HTR-8/SVneo (cell line): ENCODE results near the gene PTPRR.
"Not testable (repeated sequence)": the region's sequence is repeated elsewhere in the genome, so short reads cannot be mapped to it uniquely, and the experiment has no call there.

Experiments
- DNase-seq: peaks from one replicate; pipeline ENCODE4 v3.0.0; 2011; ENCODE audit warnings: low spot score, mixed read lengths; ENCODE audit not compliant: insufficient read length
- FAIRE-seq: peaks from 2 replicates; lab custom pipeline; 2011; peaks lifted over from hg19 to GRCh38; lab: Jason Lieb, UNC

PTPRR gene

GRCh38 chr12:70757830-70758493 lies 162.6 kb downstream of the PTPRR start:
- DNase-seq: no peak
- no peak for FAIRE-seq

DNA sequence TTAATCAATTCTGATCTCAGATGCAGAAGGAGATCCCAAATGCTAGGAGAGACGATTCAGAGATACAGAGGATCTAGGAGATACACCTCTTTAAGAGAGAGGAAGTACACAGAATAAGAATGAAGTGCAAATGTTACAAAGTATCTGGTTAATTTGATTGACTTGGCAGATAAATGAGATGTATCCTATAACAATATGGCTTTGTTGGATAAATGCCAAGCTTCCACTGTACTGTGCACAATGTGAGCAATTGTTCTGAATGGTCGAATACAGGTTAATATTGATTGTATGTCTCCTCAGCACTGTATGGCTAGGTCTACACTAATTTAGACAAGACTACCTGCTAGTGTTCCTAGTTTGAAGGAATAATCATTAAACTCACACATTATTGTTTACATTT lies 163.7 kb downstream of the PTPRR start:
- DNase-seq (no peak), FAIRE-seq (no peak)

DNA sequence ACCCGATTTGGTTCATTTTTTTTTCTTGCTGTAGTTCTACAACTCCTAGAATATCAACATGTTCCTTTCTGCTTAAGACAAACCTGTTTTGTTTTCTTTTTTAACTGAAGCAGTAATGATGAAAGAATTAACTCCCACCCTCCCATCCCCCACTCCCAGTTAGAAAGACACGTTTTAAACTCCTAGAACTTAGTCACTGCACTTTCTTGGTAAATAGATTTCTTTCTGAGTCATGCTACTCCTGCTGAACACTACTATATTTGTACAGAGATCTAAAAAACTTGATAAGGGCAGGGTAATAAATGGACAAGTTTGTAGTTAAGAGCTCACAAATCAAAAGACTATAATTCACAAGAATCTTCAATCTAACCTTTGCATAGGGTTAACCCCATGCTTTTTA lies 164.4 kb downstream of the PTPRR start:
- no peak for FAIRE-seq
- DNase-seq: no peak

DNA sequence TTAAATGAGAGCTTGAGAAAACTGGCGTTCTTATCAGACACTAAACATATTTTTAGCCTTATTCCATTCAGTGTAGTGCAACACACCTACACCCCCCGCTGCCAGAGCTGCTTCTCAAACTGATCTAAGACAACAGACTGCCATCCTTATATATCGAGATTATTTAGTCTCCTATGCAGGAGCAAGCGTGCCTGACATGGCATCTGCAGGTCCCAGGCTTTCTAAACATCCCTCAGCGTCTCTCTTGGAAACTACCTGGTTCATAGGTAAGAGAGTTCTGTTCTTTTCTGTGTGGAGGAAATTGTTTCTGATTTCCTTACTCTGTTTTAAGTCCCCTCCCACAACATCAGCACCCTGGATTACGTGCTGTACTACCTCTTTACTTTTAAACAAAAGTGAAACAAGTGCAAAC lies 166.2 kb downstream of the PTPRR start:
- DNase-seq: no peak
- no peak for FAIRE-seq

- FAIRE-seq (no peak), DNase-seq (no peak)
Measured at GRCh38 chr12:70752327-70752726, 168.2 kb downstream of the PTPRR start.

DNA sequence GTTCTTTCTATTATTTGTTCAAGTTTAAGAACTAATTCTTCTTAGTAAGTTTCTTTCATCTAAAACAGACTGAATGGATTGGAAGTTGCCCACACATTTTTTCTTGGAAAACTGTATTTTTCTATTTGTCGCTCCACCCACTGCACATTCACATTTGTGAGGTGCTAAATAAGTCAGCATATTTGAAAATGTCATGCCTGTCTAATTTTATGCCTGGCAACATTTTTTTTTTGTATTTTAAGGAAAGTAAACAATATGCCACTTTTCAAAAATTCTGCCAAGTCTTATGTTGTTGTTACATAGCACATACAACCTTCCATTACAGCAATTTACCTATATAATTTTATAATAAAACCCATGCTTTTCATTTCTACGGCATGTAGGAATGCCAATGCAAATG lies 170.6 kb downstream of the PTPRR start:
- DNase-seq: no peak
- FAIRE-seq: no peak

GRCh38 chr12:70748809-70749208 lies 171.7 kb downstream of the PTPRR start:
- DNase-seq (no peak), FAIRE-seq (no peak)

DNA sequence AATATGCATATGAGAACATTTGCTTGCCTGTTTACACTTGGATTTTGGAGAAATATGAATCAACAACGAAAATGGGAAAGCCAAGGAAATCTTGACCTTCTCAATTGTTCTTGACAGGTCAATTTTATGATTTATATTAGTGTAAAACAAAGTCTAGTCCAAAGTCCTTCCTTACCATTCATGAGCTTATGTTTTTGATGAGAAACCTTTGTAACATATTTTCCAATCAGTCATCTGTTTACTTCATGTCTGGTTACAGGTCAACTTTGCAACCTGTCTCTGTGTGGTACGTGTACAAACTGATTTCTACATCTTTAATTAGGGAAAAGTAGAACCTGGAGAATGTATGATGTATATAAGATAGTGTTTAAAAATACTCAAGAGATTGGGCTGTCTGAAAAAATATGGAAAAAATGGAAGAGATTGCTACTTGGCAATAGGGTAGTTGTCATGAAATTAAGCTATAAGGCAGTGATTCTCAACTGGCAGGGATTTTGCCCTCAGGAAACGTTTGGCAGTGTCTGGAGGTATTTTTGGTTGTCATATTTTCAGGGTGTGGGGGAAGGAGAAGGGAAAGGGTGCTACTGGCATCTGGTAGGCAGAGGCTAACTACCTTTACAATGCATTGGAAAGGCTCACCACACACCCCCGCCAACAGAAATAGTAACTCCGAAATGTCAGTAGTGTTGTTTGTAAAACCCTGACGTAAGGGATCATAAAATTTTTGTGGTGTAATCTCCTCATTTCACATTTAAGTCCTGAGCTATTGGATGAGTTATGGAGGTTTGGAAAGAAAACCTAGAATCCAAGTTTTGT lies 172.9 kb downstream of the PTPRR start:
- no peak for FAIRE-seq

GRCh38 chr12:70745048-70745447 lies 175.5 kb downstream of the PTPRR start:
- FAIRE-seq: no peak

More for the DNA sequence above, 172.9 kb downstream of the PTPRR start:
- DNase-seq: no peak

GRCh38 chr12:70744178-70744577 lies 176.4 kb downstream of the PTPRR start:
- DNase-seq (no peak), FAIRE-seq (no peak)

More at GRCh38 chr12:70745048-70745447, 175.5 kb downstream of the PTPRR start:
- no peak for DNase-seq

- DNase-seq (no peak), FAIRE-seq (no peak)
Measured at GRCh38 chr12:70741256-70741655, 179.3 kb downstream of the PTPRR start.

DNA sequence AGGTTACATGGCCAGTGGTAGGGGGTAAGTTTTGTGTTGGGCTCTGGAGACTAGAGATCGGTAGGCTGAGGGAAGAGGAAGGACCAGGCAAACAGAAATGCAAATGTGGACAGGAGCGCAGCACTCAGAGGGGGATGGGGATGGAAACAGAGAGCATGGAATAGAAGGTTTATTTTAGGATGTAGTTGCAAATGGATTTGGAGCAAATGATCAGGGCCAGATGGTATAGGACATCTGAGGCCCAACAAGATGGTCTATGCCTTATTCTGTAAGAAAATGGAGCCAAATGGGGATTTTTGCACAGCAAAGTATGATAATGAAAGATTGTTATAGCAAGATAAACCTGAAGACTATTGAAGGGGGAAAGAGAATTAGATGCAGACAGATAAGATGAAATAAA lies 180.8 kb downstream of the PTPRR start:
- no peak for FAIRE-seq
- no peak for DNase-seq

- FAIRE-seq: no peak
- DNase-seq: no peak
Measured at GRCh38 chr12:70736351-70737133, 184.0 kb downstream of the PTPRR start.

DNA sequence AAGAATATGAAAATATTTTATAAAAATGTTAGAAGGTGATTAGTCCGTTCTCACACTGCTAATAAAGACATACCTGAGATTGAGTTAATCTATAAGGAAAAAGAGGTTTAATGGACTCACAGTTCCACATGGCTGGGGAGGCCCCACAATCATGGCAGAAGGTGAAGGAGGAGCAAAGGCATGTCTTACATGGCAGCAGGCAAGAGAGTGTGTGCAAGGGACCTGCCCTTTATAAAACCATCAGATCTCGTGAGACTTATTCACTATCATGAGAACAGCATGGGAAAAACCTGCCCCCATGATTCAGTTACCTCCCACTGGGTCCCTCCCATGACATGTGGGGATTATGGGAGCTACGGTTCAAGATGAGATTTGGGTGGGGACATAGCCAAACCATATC lies 185.3 kb downstream of the PTPRR start:
- not testable (repeated sequence) for DNase-seq

GRCh38 chr12:70733385-70733784 lies 187.2 kb downstream of the PTPRR start:
- no peak for FAIRE-seq
- peak; percentile 69 for DNase-seq

More for the DNA sequence above, 185.3 kb downstream of the PTPRR start:
- not testable (repeated sequence) for FAIRE-seq

GRCh38 chr12:70732287-70732686 lies 188.3 kb downstream of the PTPRR start:
- FAIRE-seq: no peak
- no peak for DNase-seq

DNA sequence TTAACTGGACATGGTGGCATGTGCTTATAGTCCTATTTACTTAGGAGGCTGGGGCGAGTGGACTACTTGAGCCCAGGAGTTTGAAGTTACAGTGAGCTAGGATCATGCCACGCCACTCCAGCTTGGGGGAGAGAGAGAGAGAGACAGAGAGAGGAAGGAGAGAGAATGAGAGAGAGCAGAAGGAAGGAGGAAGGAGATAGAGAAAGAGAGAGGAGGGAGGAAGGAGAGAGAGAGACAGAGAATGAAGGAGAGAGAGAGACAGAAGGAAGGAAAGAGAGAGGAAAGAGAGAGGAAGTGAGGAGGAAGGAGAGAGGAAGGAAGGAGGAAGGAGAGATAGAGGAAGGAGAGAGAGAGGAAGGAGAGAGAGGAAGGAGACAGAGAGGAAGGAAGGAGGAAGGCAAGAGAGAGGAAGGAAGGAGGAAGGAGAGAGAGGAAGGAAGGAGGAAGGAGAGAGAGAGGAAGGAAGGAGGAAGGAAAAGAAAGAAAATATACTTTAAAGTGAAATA lies 189.8 kb downstream of the PTPRR start:
- DNase-seq: no peak
- FAIRE-seq: no peak

GRCh38 chr12:70724444-70724843 lies 196.1 kb downstream of the PTPRR start:
- DNase-seq: no peak
- FAIRE-seq: no peak

GRCh38 chr12:70722584-70723343 lies 197.8 kb downstream of the PTPRR start:
- DNase-seq (no peak), FAIRE-seq (no peak)
